GM18519 (cell line): ENCODE measurements around the gene FXYD2.

Experiments
- ATAC-seq: cut with Tn5 transposase; IDR thresholded peaks from one replicate; pipeline ENCODE4 v1.9.1; 2021; ENCODE audit warnings: mild to moderate bottlenecking, moderate library complexity; ENCODE audit not compliant: unreplicated experiment, low FRiP score

FXYD2 gene

GRCh38 chr11:117806846-117807245 lies 17.7 kb downstream of the FXYD2 start:
- ATAC-seq, result no peak

- no peak for ATAC-seq
These were observed 19.5 kb downstream of the FXYD2 start for GRCh38 chr11:117805045-117805444.

DNA sequence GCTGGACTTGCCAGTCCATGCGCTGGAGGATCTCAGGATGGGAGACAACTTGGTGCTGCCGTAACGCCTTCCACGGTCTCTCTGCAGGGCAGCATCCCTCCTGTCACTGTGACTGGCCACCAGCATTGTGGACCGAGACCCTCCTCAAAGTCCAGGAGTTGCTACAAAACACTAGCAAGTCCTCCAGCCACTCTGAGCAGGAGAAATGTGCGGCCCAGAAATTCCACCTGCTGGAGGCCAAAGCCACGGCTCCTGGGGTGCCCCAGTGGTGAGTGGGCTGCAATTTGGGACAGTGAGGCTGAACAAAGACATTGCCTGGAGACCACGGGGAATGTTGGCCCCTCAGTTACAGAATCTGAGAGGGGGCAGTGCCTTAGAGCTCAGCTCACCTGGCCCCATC lies 20.6 kb downstream of the FXYD2 start:
- ATAC-seq, result no peak

DNA sequence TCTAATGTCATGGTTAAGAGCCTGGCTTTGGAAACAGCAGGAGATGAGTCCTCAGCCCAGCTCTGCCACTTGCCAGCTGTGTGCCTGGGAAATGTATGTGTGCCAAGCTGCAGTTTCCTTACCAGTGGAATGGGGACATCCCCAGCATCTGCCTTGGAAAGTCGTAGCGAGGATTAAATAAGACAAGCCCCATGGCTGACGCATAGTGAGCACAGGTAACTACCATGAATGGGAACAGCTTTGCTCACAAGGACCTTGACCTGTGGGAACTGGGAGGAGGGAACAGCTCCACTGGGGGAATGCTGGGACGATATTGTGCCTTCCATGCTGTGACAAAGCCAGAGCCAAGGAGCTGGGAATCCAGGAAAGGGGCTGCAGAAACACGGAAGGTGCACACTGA lies 24.9 kb downstream of the FXYD2 start:
- ATAC-seq, result no peak

DNA sequence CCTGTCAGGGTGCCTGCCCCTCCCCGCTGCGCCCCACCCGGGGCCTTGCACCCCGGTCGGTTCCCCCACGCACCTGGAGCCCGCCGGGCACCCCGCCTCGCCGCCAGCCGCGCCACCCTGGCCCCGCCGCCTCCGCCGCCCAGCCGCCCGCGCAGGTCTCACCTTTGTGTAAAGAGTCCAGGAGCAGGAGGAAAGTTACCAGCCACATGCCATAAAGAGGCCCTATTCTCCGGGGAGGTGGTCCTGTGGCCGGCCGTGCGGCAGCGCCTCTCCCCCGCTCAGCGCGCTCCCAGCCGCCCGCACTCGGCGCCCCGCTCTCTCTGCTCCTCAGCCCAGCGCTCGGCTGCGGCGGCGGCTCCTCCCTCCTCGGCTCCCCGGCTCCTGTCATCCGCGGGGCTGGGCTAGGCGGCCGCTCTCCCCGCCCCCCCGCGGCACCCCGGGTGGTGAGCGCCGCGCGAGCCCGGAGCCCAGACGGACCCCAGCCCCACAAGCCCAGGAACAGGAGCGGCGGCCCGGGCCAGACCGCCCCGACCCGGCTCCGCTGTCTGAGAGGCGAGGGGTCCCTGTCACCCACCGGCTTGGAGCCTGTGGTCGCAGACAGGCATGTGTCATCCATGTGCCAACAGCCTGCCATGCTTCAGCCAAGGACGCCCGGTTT lies 27.5 kb downstream of the FXYD2 start, which contains the start of gene DSCAML1:
DSCAML1 (minus strand) TSS at position 345 of the 658 bp plus-strand sequence; CDS start at position 208, 137 bp downstream.
- ATAC-seq, result no peak

- no peak for ATAC-seq
These were observed 28.1 kb downstream of the FXYD2 start for GRCh38 chr11:117796456-117796871.

- ATAC-seq, result no peak
These were observed 28.7 kb downstream of the FXYD2 start for GRCh38 chr11:117795638-117796455.

DNA sequence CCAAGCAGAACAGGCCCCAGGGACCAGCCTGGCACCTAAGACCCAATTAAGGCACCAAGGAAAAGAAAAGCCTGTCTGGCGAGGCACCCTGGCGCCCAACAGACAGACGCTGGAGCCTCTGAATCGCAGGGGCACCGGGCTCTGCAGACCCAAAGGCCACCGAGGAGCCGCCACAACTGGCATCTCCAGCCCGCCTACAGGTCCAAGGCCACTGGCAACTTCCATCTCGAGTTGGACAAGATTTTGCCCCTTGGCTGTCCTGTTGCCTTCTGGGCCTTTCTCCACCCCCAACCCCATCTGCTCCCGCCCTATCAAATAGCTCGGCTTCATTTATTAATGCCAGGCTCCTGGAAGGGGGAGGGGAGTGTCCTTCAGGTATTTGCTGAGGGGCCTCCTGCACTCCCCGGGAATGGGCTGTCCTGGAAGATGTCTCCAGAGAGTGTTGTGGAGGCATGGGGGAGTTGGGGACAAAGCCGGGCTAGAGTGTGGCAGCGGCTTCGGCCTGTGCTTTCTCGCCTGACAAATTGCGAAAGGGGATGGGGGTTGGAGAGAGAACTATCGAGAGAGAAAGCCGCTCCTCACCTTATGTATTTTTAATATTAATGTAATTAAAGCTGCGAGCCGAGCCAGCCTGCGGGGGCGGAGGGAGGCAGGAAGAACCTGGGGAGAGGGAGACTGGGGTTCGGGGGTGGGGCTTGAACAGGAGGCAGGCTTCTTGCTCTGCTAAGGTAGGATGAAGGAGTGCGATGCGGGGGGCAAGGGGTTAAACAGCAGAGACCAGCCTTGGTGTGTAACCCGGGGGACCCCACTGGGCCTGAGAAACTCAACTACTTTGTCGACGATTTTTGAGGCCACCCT lies 29.5 kb downstream of the FXYD2 start:
- no peak for ATAC-seq

DNA sequence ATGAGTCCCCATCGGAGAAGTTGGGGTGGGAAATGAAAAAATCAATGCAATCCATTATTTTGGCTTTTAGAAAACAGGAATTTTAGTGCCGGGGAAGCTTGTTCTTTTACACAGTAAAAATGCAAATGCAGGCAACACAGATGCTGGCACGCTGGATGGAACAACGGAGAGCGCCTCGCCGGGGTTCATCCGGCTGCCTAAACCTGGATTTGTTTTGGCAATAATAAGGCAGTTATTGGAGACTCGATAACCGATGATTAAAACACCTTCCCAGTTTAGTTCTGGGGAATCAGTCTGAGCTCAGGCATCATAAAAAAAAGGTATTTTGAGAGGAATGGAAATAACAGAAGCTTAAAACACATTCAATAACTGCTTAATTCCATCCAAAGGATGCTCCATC lies 30.4 kb downstream of the FXYD2 start:
- no peak for ATAC-seq

DNA sequence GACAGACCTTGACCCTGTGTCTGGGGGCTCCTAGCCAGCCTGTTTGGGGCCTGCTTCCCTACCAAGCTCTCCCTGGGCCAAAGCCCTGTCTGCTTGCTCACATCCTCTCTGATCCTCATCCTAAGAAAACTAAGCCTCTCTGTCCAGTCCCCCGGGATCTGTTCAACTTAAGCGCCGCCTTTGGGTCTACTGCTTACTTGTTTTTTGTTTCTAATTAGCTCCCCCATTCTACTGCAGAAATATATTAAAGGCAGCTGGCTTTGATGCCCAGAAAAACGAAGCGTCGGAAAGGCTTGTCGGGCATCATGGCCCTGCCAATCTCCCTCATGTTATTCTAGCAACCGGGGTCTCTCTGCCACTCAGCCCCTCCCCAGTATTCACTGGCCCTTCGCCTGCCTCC lies 31.0 kb downstream of the FXYD2 start:
- ATAC-seq, result no peak

DNA sequence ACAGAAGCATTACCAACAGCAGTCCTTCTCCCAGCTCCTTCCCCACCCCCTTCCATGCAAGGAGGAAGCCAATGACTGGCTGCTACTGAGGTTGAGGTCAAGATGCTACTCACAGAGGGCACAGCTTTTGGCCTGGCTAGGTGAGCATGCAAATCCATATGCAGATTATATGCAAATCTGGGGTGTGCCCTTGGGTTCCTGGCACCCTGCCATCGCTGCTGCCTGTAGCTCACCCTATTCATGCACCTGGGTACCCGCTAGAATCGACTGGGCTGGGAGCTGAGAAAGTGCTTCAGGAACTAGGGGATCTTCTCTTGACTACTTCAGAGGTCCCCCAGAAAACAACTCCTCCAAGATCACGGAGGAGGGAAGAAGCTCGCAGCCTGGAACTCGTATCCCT lies 31.6 kb downstream of the FXYD2 start:
- no peak for ATAC-seq

GRCh38 chr11:117792241-117792640 lies 32.3 kb downstream of the FXYD2 start:
- ATAC-seq, result no peak

DNA sequence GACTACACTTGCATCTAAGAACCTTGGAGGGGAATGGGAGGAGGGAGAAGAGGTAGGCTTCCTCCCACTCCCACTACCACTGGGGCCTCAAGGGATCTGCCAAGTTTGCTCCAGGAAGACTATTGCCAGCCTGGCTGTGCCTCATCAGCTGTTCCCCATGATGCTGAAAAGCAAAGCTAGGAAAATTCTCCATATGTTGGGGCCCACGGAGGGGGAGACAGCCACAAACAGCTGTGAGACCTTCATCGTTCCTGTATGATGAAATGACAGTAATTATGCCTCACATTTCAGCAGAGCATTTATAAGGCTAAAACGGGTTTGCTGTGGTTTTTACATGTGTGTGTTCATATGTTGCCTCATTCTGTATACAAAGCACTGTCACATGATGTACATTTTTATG lies 34.3 kb downstream of the FXYD2 start:
- no peak for ATAC-seq

- ATAC-seq, result no peak
These were observed 35.3 kb downstream of the FXYD2 start for GRCh38 chr11:117789241-117789640.

DNA sequence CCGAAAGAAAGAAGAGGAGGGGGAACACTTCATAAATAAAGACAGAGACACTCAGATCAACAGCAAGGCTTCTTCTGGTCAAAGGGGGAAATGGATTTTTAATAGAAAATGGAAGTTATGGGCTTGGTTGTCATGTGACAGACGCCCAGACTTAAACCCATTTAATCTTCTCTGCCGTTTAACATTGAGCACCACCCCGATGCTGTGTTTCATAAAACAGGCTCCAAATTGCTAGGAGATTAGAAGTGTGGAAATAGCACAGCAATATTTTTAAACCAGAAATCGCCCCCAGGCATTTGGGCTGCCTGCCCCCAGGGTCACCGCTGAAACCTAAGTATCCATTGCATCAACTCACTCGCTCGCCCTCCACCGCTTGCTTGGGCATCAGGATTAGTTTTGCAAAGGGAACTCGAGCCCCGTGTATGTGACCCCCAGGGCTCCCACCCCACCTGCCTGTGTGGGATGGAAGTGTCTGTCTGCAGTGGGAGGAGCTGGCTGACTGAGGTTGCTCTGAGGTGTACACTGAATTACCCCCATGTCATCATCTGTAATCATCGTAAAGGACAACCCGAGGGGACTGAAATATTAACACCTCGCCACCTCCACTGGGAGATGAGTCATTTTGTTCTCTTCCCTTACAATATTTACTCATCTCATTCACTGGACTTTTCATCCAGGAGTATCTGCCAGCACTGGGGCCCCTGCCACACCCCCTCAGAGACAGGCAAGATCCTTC lies 38.2 kb downstream of the FXYD2 start:
- ATAC-seq, result no peak

DNA sequence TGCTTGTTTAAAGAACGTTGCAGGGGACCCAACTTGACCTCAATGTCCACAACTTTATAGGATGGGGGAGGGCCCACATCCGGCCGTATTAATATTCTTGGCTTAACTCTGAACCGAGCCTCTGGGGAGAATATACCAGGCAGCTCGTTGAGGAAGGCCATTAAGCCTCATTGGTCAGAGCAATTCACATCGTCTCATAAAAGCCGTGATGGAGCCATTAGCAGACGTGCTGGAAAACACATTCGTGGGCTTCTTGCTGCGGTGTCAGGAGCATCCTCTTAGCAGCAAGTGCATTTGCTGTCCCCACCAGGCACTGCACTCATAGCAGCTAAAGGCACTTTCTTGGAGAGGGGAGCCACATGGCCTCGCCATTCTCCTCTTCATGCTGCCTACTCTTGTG lies 42.4 kb downstream of the FXYD2 start:
- no peak for ATAC-seq

GRCh38 chr11:117781627-117782026 lies 42.9 kb downstream of the FXYD2 start:
- no peak for ATAC-seq

GRCh38 chr11:117780456-117780855 lies 44.1 kb downstream of the FXYD2 start:
- ATAC-seq, result no peak

GRCh38 chr11:117774553-117774952 lies 50.0 kb downstream of the FXYD2 start:
- no peak for ATAC-seq

DNA sequence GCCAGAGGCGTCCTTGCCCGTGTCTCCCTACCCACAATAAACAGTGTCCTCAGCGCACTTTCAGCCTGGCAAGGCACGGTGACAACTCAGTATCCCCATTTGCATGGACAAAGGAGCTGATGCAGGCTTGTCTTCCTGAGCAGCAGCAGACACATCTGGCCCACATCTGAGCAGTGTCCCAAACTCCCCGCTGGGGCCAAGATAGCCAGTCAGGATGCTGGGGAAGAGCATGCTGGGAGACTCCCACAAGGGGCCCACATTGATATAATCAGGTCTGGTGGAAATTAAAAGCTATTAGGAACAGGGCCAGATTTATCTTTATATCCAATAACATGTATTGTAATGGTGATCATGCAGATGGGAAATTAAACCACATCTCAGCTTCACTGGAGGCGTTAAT lies 52.2 kb downstream of the FXYD2 start:
- ATAC-seq, result no peak
